HepG2 (cell line): ENCODE data around the gene THRA. TPM values are rescaled to one million over a fixed set of nuclear protein-coding genes. Genes with fewer than 3 reads are reported as not detected.

Experiments used
- ATAC-seq: fragments of 200-7000 bp; cut with Tn5 transposase; 3 replicates; pipeline ENCODE4 v1.9.1; 2020; ENCODE audit warnings: mild to moderate bottlenecking, moderate library complexity
- BruUV-seq: library from RNA; stranded (reverse); fragments of 400-500 nt; replicated peaks from 2 replicates; lab custom pipeline; 2021; lab: Mats Ljungman, UMichigan
- CTCF ChIA-PET: fragments of 300-600 bp; formaldehyde crosslinking; extraction: SDS; loops from one replicate; lab custom pipeline; 2021; ENCODE audit warnings: low total read pairs, inconsistent platforms, low intra/inter-chr PET ratio; lab: Yijun Ruan, JAX
- POLR2A ChIA-PET: fragments of 350-600 bp; sonication (Branson Sonifier 250); formaldehyde crosslinking; loops from one replicate; lab custom pipeline; 2020; ENCODE audit warnings: antibody characterized with exemption, inconsistent platforms; lab: Yijun Ruan, JAX
- DNase-seq: peaks from one replicate; pipeline ENCODE4 v3.0.0-alpha.2; 2015; ENCODE audit warnings: low spot score
- FAIRE-seq: peaks from 3 replicates; lab custom pipeline; 2011; peaks lifted over from hg19 to GRCh38; lab: Jason Lieb, UNC
- H2AFZ ChIP-seq: one replicate; pipeline ENCODE4 v1.6.1; 2011; ENCODE audit warnings: low read length, inconsistent platforms
- H3K27ac ChIP-seq: fragments of 300-600 bp; 3 replicates; pipeline ENCODE4 v1.8.0; 2011; ENCODE audit warnings: mixed run types, mild to moderate bottlenecking, mixed read lengths, low read length, inconsistent platforms; ENCODE audit not compliant: insufficient read depth; ENCODE audit errors: extremely low read length
- H3K27me3 ChIP-seq, 2 experiments: fragments of 200-600 bp in 1 of 2; 2 replicates in 1 of 2; 3 replicates in 1 of 2; pipeline versions ENCODE4 v1.6.0 to v1.8.0; 2011; ENCODE audit warnings: low read length in 2 of 2, mild to moderate bottlenecking in 2 of 2, moderate library complexity in 2 of 2, inconsistent platforms in 1 of 2; ENCODE audit not compliant: insufficient read depth in 2 of 2, control insufficient read depth in 1 of 2
- H3K36me3 ChIP-seq, 2 experiments: fragments of 200-600 bp in 1 of 2; replicated peaks in 1 of 2; 2 replicates in 1 of 2; 3 replicates in 1 of 2; pipeline versions ENCODE4 v1.5.1 to v1.8.0; 2011; ENCODE audit warnings: low read length in 2 of 2, inconsistent platforms in 1 of 2; ENCODE audit not compliant: insufficient read depth in 2 of 2, control insufficient read depth in 1 of 2
- H3K4me1 ChIP-seq: 2 replicates; pipeline ENCODE4 v1.5.1; 2012; ENCODE audit warnings: low read length, inconsistent platforms; ENCODE audit not compliant: insufficient read depth
- H3K4me2 ChIP-seq: 2 replicates; pipeline ENCODE4 v1.6.0; 2011; ENCODE audit warnings: low read depth, low read length, inconsistent platforms
- H3K4me3 ChIP-seq, 3 experiments: fragments of 200-600 bp in 1 of 3; sonication (generic), shearing (Covaris generic) in 1 of 3; replicated peaks in 1 of 3; 2 replicates each; pipeline ENCODE4 v1.5.1; 2011 to 2016; ENCODE audit warnings: low read length in 3 of 3, inconsistent platforms in 2 of 3, low read depth in 2 of 3, mild to moderate bottlenecking in 2 of 3, control low read depth in 1 of 3, mixed read lengths in 1 of 3; ENCODE audit not compliant: insufficient read depth in 1 of 3
- H3K79me2 ChIP-seq: one replicate; pipeline ENCODE4 v1.6.1; 2011; ENCODE audit warnings: low read length, inconsistent platforms; ENCODE audit not compliant: insufficient read depth
- H3K9ac ChIP-seq: 2 replicates; pipeline ENCODE4 v1.6.0; 2011; ENCODE audit warnings: mild to moderate bottlenecking, low read depth, low read length, inconsistent platforms; ENCODE audit not compliant: insufficient read depth
- H3K9me3 ChIP-seq: 2 replicates; pipeline ENCODE4 v1.5.1; 2012; ENCODE audit warnings: mild to moderate bottlenecking, low read length
- H4K20me1 ChIP-seq: 2 replicates; pipeline ENCODE4 v1.6.0; 2011; ENCODE audit warnings: inconsistent platforms, mild to moderate bottlenecking, low read length, moderate library complexity; ENCODE audit not compliant: insufficient read depth
- ZNF333 ChIP-seq: sonication (generic); formaldehyde crosslinking; IDR thresholded peaks from 2 replicates; pipeline ENCODE4 v1.4.0; 2020; ENCODE audit warnings: mild to moderate bottlenecking, missing genetic modification reagents, borderline replicate concordance
- WGBS: methylation state at CpG from one replicate; pipeline ENCODE4 v1.1.6; 2017; ENCODE audit warnings: low lambda C conversion rate; 5-methylcytosine and 5-hydroxymethylcytosine counted together
- in situ Hi-C: cut with HindIII; loops from 2 replicates; pipeline ENCODE4 v1.10.0; 2017; ENCODE audit warnings: low pct_unique_long_range_greater_than_20kb; ENCODE audit not compliant: extremely low pct_ligation_motif_present
- intact Hi-C: fragments of 100-400 bp; cut with micrococcal nuclease; formaldehyde crosslinking; loops from one replicate; pipeline ENCODE4 v1.10.0; 2022; ENCODE audit not compliant: unreplicated experiment
- polyA plus RNA-seq, 8 experiments: library from polyadenylated mRNA; depleted of rRNA in 3 of 8; stranded (reverse) in 7 of 8; unstranded in 1 of 8; fragments of >200 nt; fragmentation: Illumina TruSeq in 4 of 8; extraction: Trizol in 4 of 8; gene quantifications; 2 replicates each; pipeline versions ENCODE4 v1.2.1 to v1.2.3, GENCODE V29; 2011 to 2016; ENCODE audit warnings: low read depth in 4 of 8, missing spikeins in 1 of 8, mixed read lengths in 1 of 8; ENCODE audit not compliant: insufficient read depth in 1 of 8
- total RNA-seq, 5 experiments: library from RNA; depleted of rRNA; stranded (reverse); fragments of >200 nt; fragmentation: Illumina TruSeq; extraction: Trizol; gene quantifications; 2 replicates each; pipeline ENCODE4 v1.2.3, GENCODE V29; 2016; ENCODE audit warnings: low read depth in 1 of 5
- TF ChIP-seq, protein P1 (sequence below): sonication (generic); formaldehyde crosslinking; IDR thresholded peaks from 2 replicates; pipeline ENCODE4 v1.4.0; 2020; ENCODE audit warnings: missing genetic modification reagents, borderline replicate concordance
- TF ChIP-seq, protein P2 (sequence below), 2 experiments: sonication (generic) in 1 of 2; formaldehyde crosslinking in 1 of 2; IDR thresholded peaks; 2 replicates each; pipeline versions ENCODE4 v1.4.0 to v1.6.1; 2016 to 2020; ENCODE audit warnings: borderline replicate concordance in 1 of 2, low read depth in 1 of 2, mild to moderate bottlenecking in 1 of 2, missing genetic modification reagents in 1 of 2

THRA gene
- total and polyA plus RNA-seq, 2 of the 13 experiments (the other 11 are each of a cell fraction or from before 2014, with no cell fraction given) = 8.0 to 9.9 TPM

DNA sequence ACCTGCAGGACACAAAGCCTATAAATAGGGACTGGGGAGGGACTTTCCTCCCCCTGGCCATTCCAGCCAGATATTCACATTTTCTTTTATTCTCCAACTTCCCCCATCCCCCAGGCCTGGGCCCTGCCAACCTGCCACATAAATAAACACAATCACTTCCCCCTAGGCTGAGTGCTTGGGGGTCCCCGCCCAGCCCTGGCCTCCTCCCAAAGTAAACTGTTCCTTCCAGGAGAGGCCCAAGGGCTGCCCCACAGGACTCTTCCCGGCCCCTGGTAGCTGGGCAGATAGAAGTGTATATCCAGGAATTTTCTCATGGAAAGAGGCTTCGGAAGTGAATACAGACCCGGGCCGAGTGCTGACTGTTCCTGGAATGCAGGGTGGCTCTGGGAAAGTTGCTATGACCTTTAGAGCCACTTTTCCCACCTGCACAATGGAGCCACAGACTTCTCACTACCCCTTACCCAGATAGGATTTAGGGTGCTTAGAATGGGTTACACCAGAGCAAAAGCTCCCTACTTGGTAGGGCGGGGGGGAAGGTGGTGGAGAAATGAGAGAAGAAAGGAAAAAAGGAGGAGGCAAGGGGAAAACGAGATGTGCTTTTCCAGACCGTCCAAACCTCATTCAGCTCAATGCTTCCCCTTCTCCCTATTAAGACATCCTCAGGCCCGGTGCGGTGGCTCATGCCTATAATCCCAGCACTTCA lies 39.0 kb upstream of the THRA start:
- in situ Hi-C loops = no loop called here
- no peaks in the 10 kb centered on the region for H3K9me3 ChIP-seq
- no peak overlapping the region for H3K27ac ChIP-seq
- H3K36me3 ChIP-seq = peaks cover 46 to 69% of the 10 kb centered on the region in 2 experiments
- ChIA-PET POLR2A (no interaction called here), CTCF (no interaction called here)
- WGBS = 93% methylated on average over 10 of the region's 10 CpGs
- DNase-seq (no peak), ATAC-seq (no peak), FAIRE-seq (no peak)
- no peak overlapping the region for H3K4me3 ChIP-seq
- H2AFZ ChIP-seq = no peak overlapping the region
- intact Hi-C loops = no loop called here
- no peak overlapping the region for H3K9ac ChIP-seq
- no peaks in the 10 kb centered on the region for H4K20me1 ChIP-seq
- no peaks in the 10 kb centered on the region for H3K79me2 ChIP-seq
- no TSS peak for BruUV-seq
- no peak overlapping the region for H3K4me2 ChIP-seq
- no peaks in the 10 kb centered on the region for H3K4me1 ChIP-seq
- no peaks in the 10 kb centered on the region for H3K27me3 ChIP-seq
- no peak for TF ChIP-seq ZNF333
- TF ChIP-seq, protein P1, sequence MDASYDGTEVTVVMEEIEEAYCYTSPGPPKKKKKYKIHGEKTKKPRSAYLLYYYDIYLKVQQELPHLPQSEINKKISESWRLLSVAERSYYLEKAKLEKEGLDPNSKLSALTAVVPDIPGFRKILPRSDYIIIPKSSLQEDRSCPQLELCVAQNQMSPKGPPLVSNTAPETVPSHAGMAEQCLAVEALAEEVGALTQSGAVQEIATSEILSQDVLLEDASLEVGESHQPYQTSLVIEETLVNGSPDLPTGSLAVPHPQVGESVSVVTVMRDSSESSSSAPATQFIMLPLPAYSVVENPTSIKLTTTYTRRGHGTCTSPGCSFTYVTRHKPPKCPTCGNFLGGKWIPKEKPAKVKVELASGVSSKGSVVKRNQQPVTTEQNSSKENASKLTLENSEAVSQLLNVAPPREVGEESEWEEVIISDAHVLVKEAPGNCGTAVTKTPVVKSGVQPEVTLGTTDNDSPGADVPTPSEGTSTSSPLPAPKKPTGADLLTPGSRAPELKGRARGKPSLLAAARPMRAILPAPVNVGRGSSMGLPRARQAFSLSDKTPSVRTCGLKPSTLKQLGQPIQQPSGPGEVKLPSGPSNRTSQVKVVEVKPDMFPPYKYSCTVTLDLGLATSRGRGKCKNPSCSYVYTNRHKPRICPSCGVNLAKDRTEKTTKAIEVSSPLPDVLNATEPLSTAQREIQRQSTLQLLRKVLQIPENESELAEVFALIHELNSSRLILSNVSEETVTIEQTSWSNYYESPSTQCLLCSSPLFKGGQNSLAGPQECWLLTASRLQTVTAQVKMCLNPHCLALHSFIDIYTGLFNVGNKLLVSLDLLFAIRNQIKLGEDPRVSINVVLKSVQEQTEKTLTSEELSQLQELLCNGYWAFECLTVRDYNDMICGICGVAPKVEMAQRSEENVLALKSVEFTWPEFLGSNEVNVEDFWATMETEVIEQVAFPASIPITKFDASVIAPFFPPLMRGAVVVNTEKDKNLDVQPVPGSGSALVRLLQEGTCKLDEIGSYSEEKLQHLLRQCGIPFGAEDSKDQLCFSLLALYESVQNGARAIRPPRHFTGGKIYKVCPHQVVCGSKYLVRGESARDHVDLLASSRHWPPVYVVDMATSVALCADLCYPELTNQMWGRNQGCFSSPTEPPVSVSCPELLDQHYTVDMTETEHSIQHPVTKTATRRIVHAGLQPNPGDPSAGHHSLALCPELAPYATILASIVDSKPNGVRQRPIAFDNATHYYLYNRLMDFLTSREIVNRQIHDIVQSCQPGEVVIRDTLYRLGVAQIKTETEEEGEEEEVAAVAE (CRISPR knock-in tag) = no peak
- TF ChIP-seq, protein P2, sequence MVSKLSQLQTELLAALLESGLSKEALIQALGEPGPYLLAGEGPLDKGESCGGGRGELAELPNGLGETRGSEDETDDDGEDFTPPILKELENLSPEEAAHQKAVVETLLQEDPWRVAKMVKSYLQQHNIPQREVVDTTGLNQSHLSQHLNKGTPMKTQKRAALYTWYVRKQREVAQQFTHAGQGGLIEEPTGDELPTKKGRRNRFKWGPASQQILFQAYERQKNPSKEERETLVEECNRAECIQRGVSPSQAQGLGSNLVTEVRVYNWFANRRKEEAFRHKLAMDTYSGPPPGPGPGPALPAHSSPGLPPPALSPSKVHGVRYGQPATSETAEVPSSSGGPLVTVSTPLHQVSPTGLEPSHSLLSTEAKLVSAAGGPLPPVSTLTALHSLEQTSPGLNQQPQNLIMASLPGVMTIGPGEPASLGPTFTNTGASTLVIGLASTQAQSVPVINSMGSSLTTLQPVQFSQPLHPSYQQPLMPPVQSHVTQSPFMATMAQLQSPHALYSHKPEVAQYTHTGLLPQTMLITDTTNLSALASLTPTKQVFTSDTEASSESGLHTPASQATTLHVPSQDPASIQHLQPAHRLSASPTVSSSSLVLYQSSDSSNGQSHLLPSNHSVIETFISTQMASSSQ (IDR thresholded peaks at IDR 0.05; ENCODE audit: low read depth) = no peak
- TF ChIP-seq, protein P2 (CRISPR knock-in tag; IDR thresholded peaks at IDR 0.05; ENCODE audit: borderline replicate concordance) = no peak
